Loucy (cell line): ENCODE measurements around the gene SRC.

Experiments used
- H2AFZ ChIP-seq: fragments of 200-600 bp; sonication (generic); 2 replicates; pipeline ENCODE4 v1.6.0; 2016; ENCODE audit warnings: antibody characterized with exemption, mild to moderate bottlenecking, low read length, moderate library complexity
- H3F3A ChIP-seq: fragments of 200-600 bp; 2 replicates; pipeline ENCODE4 v1.6.0; 2016; ENCODE audit warnings: antibody characterized with exemption, low read depth, mild to moderate bottlenecking
- H3K27me3 ChIP-seq: fragments of 200-600 bp; sonication (generic); 2 replicates; pipeline ENCODE4 v1.6.1; 2014; ENCODE audit warnings: low read length, mild to moderate bottlenecking; ENCODE audit not compliant: insufficient read depth, poor library complexity, severe bottlenecking
- H3K36me3 ChIP-seq: fragments of 200-600 bp; sonication (generic); 2 replicates; pipeline ENCODE4 v1.6.1; 2016; ENCODE audit warnings: low read length; ENCODE audit not compliant: insufficient read depth
- H3K4me1 ChIP-seq: fragments of 200-600 bp; sonication (generic); 2 replicates; pipeline ENCODE4 v1.5.1; 2014; ENCODE audit warnings: low read length, mild to moderate bottlenecking; ENCODE audit not compliant: insufficient read depth, poor library complexity, severe bottlenecking
- H3K4me2 ChIP-seq: fragments of 200-600 bp; sonication (generic); 2 replicates; pipeline ENCODE4 v1.6.0; 2014; ENCODE audit warnings: antibody characterized with exemption, low read length, low read depth, mild to moderate bottlenecking; ENCODE audit not compliant: poor library complexity, severe bottlenecking
- H3K4me3 ChIP-seq: fragments of 200-600 bp; sonication (generic); 2 replicates; pipeline ENCODE4 v1.5.1; 2014; ENCODE audit warnings: low read length, mild to moderate bottlenecking, mixed read lengths; ENCODE audit not compliant: poor library complexity, severe bottlenecking
- H3K79me2 ChIP-seq: fragments of 200-600 bp; sonication (generic); 2 replicates; pipeline ENCODE4 v1.6.1; 2014; ENCODE audit warnings: low read length; ENCODE audit not compliant: insufficient read depth
- H3K9ac ChIP-seq: fragments of 200-600 bp; sonication (generic); 2 replicates; pipeline ENCODE4 v1.6.0; 2014; ENCODE audit warnings: mild to moderate bottlenecking, low read depth, low read length, moderate library complexity; ENCODE audit not compliant: poor library complexity, severe bottlenecking
- H3K9me2 ChIP-seq: fragments of 200-600 bp; sonication (generic); replicated peaks from 2 replicates; pipeline ENCODE4 v1.6.1; 2016; ENCODE audit warnings: low read depth, low read length, mixed read lengths
- H3K9me3 ChIP-seq: fragments of 200-600 bp; sonication (generic); 2 replicates; pipeline ENCODE4 v1.6.1; 2014; ENCODE audit warnings: mild to moderate bottlenecking, antibody characterized with exemption, low read length, low read depth; ENCODE audit not compliant: insufficient read depth
- H4K20me1 ChIP-seq: fragments of 200-600 bp; sonication (generic); 2 replicates; pipeline ENCODE4 v1.6.0; 2014; ENCODE audit warnings: antibody characterized with exemption, low read length, mild to moderate bottlenecking; ENCODE audit not compliant: insufficient read depth, poor library complexity, severe bottlenecking
- EZH2phosphoT487 ChIP-seq: fragments of 200-600 bp; IDR thresholded peaks from 2 replicates; pipeline ENCODE4 v1.6.1; 2018; ENCODE audit warnings: antibody characterized with exemption, mild to moderate bottlenecking, moderate library complexity, borderline replicate concordance
- TF ChIP-seq, protein P1 (sequence below): fragments of 200-600 bp; sonication (generic); conservative IDR thresholded peaks from 2 replicates; pipeline ENCODE4 v1.5.1; 2014; ENCODE audit warnings: mild to moderate bottlenecking, antibody characterized with exemption, low read length

SRC gene

DNA sequence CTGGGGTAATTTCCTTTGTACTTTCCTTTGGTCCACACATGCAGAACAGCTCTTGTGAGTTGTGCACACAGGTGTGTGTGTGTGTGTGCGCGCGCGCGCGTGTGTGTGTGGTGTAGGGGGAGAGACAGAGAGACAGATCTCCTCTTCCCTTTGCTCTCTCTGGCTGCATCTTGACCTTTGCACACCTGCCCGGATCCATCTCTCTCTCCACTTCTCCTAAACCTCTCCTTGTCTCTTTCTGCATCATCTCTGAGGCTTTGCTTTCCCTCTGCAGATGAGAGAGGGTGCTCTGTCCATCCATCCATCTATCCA lies 67.0 kb downstream of the SRC start:
- Histone ChIP-seq H4K20me1 (no peaks in the 10 kb centered on the region), H3K9ac (no peak overlapping the region), H3K4me3 (no peak overlapping the region), H3K36me3 (no peaks in the 10 kb centered on the region), H3K4me1 (peaks cover 12% of the 10 kb centered on the region), H2AFZ (no peak overlapping the region), H3F3A (no peaks in the 10 kb centered on the region), H3K79me2 (no peaks in the 10 kb centered on the region), H3K9me3 (no peaks in the 10 kb centered on the region), H3K4me2 (no peak overlapping the region), H3K27me3 (no peaks in the 10 kb centered on the region), H3K9me2 (no peaks in the 10 kb centered on the region)
- TF ChIP-seq, protein P1, sequence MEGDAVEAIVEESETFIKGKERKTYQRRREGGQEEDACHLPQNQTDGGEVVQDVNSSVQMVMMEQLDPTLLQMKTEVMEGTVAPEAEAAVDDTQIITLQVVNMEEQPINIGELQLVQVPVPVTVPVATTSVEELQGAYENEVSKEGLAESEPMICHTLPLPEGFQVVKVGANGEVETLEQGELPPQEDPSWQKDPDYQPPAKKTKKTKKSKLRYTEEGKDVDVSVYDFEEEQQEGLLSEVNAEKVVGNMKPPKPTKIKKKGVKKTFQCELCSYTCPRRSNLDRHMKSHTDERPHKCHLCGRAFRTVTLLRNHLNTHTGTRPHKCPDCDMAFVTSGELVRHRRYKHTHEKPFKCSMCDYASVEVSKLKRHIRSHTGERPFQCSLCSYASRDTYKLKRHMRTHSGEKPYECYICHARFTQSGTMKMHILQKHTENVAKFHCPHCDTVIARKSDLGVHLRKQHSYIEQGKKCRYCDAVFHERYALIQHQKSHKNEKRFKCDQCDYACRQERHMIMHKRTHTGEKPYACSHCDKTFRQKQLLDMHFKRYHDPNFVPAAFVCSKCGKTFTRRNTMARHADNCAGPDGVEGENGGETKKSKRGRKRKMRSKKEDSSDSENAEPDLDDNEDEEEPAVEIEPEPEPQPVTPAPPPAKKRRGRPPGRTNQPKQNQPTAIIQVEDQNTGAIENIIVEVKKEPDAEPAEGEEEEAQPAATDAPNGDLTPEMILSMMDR = no peak
- TF ChIP-seq EZH2phosphoT487 = no peak

DNA sequence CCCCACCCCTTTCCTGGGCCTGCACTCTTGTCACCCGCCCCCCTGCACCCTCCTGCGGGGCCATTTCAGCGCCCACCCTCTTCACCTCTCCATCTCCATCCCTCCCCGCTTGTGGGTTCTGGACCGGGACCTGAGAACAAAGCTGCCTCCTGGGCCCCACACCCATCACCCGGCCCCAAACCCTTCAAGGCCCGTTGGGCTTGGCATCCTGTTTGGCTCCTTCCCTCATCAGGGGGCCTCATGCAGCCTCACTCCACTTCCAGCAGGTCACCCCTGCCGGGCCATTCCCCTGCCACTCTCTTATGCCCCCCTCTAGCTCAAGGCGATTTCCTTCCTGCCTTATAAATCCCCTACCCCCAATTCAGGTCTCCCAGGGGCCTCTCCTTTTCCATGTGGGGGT lies 67.4 kb downstream of the SRC start:
- no peak overlapping the region for H2AFZ ChIP-seq
- H3K27me3 ChIP-seq = no peaks in the 10 kb centered on the region
- H3K4me2 ChIP-seq = no peak overlapping the region
- no peaks in the 10 kb centered on the region for H3K36me3 ChIP-seq
- H3K9ac ChIP-seq = no peak overlapping the region
- peaks cover 12% of the 10 kb centered on the region for H3K4me1 ChIP-seq
- H3F3A ChIP-seq = no peaks in the 10 kb centered on the region
- no peak for TF ChIP-seq EZH2phosphoT487
- TF ChIP-seq, protein P1 = no peak
- no peak overlapping the region for H3K4me3 ChIP-seq
- H3K9me2 ChIP-seq = no peaks in the 10 kb centered on the region
- no peaks in the 10 kb centered on the region for H3K79me2 ChIP-seq
- no peaks in the 10 kb centered on the region for H4K20me1 ChIP-seq
- no peaks in the 10 kb centered on the region for H3K9me3 ChIP-seq

DNA sequence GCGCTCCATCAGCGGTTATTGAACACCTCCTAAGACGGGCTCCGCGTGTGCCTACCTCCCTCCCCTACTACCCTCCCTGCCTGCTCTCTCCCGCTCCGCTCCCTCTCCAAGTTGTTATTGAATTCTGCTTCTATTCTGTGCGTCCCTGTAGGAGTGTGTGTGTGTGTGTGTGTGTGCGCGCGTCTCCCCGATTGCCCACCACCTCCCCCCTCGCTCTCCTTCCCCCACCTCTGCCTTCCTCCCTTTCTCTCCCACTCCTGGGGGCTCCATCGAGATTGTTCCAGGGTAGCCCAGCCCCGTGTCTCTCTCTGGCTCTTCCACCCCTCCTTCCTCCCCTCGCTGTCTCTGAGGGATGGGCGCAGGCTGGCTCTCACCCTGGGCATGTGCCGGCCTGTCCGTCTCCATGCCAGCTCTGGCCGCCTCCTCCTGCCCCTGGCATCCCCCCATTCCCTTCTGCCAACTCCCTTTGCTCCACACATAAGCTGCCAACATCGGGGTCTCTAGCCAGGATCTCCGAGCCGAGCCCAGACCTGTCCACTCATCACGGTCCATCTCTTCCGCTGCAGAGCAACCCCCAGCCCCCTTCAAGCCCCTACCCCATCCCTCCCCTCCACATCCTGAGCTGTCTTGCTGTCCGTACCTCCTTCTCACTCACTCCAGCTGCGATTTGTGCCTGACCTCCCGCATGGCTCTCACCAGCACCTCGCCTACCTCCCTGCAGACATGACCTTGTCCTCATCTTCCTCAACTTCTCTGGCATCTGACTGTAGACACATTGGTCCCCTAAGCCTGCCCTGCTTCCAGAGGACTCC lies 68.5 kb downstream of the SRC start:
- no peaks in the 10 kb centered on the region for H3K27me3 ChIP-seq
- H3K79me2 ChIP-seq = no peaks in the 10 kb centered on the region
- H3F3A ChIP-seq = no peaks in the 10 kb centered on the region
- H3K9me2 ChIP-seq = no peaks in the 10 kb centered on the region
- H3K4me2 ChIP-seq = no peak overlapping the region
- TF ChIP-seq EZH2phosphoT487 = no peak
- TF ChIP-seq, protein P1 = no peak
- no peaks in the 10 kb centered on the region for H4K20me1 ChIP-seq
- H3K4me1 ChIP-seq = peaks cover 6% of the 10 kb centered on the region
- no peak overlapping the region for H3K9ac ChIP-seq
- H2AFZ ChIP-seq = no peak overlapping the region
- H3K36me3 ChIP-seq = no peaks in the 10 kb centered on the region
- H3K4me3 ChIP-seq = no peak overlapping the region
- H3K9me3 ChIP-seq = no peaks in the 10 kb centered on the region
